HG03108 (cell line): ENCODE measurements around the gene CPNE4.

Source experiments
- ATAC-seq: cut with Tn5 transposase; IDR thresholded peaks from one replicate; pipeline ENCODE4 v1.9.1; 2021; ENCODE audit warnings: moderate library complexity; ENCODE audit not compliant: unreplicated experiment

The CPNE4 gene

DNA sequence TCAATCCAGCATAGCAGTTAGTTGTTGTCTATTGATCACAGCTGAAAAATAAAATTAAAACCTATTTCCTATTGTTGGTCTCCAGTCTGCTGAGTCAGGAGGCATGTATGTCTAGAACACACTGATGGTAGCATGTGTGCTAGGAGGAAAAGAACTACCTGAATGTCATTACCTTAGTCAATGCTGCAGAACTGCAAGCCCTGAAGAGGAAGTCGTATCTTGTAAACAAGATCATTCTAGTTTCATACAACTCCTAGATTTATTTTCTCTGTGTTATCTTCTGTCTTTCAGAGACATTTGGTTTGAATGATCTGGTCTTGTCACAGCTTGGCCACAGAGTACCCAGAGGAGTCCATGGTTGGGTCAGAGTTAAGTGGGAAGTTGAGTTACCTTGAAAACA is 422.1 kb downstream of the CPNE4 start:
- no peak for ATAC-seq

- ATAC-seq: no peak
Observed at GRCh38 chr3:131610174-131610573, 424.6 kb downstream of the CPNE4 start.

DNA sequence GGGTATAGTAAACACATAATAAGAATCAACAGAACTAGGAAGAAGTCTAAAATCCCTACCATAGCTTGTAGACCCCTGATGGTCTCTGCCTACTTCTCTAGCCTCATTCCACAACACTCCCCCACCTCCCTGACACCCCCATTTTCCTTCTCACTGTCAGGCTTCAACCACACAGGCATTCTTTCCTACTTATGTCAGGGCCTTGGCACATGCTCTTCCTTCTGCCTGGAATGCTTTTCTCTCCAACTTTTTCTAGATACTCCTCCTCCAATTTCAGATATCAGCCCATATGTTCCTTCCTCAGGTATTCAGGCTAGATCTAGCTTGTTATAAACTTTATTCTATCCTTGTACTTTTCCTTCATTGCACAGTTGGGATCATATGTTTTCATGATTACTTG is 426.1 kb downstream of the CPNE4 start:
- ATAC-seq: no peak

GRCh38 chr3:131608296-131608695 is 426.5 kb downstream of the CPNE4 start:
- ATAC-seq: peak; percentile 64

GRCh38 chr3:131605916-131606315 is 428.9 kb downstream of the CPNE4 start:
- no peak for ATAC-seq

DNA sequence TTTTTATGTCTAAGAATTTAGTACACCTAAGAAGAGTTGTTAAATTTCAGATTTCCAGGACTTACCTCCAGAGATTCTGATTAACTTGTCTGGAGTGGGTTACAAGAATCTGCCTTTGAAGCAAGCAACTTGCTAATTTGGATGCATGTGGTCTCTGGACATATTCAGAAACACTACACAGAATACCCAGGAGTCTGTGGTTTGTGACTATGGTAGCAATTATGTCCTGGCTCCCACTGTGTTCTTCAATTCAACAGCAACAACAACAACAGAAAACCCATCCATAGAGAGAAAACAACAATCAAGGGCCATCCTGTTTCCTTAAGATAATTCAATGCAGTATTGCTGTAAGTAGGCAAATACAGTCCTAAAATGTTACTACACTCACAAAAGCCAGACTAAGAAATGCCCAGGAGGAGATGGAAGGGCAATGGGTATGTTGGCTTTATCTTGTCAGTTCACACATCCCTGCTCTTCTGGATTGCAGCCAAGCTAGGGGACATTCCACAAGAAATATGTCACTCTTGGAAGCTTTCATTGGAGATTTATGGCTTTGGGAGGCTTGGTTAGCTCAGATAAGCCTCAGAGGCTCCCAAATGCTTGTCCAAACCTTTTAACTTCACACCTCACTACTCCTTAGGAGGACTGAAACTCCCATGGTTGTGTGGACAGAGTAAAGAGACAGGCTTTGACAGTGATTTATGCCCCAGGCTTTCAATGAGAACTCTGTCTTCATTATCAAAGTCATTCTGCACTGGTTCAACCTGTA is 432.6 kb downstream of the CPNE4 start:
- ATAC-seq: no peak

DNA sequence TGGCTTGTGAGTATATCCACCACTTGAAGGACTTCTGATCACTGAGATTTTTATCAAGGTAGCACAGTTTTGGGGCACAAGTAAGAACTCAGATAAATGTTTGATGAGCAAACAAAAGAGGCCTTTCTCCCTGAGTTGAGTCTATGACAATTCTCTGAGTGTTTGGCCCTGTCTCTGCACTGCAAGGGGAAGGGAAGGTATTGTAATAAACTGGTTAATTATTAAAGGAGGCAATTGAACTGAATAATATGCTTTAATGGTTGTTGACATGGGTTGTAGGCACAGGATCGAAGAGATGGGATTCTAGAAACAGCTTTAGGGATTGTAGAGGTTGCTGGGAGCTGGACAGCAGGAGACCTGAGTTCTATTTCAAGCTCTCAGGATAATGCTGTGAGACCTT is 437.0 kb downstream of the CPNE4 start:
- no peak for ATAC-seq

GRCh38 chr3:131596884-131597283 is 437.9 kb downstream of the CPNE4 start:
- no peak for ATAC-seq

- ATAC-seq: no peak
Observed at GRCh38 chr3:131591394-131592014, 443.3 kb downstream of the CPNE4 start.

DNA sequence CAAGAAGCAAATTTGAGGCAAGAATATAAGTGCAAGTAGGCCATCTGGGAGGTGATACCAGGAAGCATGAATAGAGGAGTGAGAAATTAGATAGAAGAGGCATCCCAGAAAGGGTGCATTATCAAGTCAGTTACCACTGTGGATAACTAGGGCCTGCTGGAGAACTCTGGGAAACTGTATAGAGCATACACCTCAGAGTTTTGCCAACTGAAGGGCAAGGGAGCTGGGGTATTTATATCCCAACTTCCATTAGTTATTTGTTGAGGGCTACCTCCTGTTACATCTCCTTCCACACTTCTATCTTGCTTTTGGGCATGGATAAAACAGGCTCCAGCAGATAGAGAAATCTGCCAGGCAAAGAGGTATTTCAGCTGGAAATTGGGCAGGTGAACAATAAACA is 448.5 kb downstream of the CPNE4 start:
- no peak for ATAC-seq

DNA sequence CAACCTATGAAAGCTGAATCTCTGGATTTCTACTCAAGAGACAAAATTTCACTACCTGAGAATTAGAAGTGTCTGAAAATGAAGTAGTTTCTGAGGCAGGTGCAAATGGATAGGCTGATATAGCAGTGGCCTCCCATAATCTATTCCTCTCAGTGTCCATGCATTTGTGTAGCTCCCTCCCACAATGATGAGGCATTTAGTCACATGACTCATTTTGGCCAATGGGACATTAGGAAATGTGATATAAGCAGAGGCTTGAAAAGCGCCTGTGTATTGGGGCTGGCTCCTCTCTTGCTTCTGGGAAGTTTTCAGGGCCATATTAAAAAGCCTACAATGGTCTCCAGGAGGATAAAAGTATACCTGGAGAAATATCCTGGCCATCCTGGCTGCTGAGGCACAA is 452.4 kb downstream of the CPNE4 start:
- no peak for ATAC-seq

DNA sequence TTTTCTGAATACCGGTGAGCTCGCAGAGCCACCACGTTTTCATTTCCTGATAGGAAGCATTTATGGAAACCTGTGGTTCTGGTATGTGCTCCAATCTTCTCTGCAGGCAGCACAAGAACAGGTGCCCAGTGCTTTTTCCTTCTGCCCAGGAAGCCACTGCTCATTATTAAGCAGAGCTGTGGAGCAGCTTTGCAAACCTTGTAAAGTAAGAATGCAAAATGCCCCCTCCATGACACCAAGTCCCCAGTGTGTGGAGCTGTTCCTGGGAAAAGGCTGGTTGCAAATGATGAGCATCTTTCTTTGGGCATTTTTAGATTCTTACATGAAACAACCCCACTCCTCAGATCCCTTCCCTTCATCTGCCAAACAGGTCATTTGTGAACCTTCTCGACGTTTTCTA is 466.4 kb downstream of the CPNE4 start:
- no peak for ATAC-seq

GRCh38 chr3:131564812-131565211 is 470.0 kb downstream of the CPNE4 start:
- ATAC-seq: no peak

GRCh38 chr3:131561511-131561910 is 473.3 kb downstream of the CPNE4 start:
- no peak for ATAC-seq

DNA sequence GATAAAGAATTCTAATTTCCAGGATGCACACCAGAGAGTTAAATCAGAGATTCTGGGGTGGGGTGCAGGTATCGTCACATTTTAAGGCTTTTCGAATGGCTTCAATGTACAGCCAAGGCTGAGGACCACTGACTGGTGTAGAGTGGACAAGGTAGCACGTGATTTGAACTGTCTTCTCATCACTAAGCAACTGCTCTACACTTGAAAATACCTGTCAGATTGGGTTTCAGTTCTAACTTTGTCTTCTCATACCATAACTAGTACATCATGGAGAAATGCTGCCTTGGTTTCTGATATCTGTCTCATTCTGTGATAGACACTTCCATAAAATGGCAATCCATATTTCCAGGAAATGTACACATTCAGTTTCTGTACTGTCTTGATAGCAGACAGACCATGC is 474.0 kb downstream of the CPNE4 start:
- no peak for ATAC-seq

- no peak for ATAC-seq
Observed at GRCh38 chr3:131555456-131555855, 479.4 kb downstream of the CPNE4 start.

DNA sequence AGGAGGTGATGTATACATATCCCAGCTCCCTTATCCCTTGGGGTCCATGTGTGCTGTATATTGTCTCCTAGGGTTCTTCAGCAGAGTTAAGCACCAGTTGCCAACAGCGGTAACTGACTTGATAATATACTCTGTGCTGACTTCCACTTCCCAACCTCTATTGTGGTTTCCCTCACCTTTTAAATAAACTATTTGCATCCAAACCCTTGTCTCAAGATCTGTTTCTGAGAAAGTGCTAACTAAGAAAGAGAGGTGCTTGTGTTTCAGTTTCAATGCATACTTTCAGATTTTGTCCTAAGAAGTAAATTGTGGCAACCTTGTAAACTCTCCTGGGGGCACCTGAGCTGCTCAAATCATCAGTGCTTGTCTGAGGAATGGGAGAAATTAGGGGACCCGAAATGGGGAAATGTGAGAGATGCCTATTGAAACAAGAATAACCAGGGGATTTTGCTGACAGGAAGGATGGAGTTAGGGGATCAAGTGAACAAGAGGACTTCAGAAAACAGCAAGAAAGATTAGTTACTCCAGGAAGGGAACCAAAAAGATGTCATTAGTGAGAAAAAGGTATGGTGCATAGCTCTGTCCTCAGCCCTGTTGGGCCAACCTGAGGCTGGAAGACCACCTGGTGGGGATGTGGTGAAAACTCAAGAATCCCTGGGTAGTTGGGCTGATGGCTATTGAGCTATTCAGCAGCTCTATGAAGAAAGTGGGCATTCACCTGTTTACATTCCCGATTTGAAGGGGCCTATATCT is 481.1 kb downstream of the CPNE4 start:
- peak; percentile 93 for ATAC-seq

DNA sequence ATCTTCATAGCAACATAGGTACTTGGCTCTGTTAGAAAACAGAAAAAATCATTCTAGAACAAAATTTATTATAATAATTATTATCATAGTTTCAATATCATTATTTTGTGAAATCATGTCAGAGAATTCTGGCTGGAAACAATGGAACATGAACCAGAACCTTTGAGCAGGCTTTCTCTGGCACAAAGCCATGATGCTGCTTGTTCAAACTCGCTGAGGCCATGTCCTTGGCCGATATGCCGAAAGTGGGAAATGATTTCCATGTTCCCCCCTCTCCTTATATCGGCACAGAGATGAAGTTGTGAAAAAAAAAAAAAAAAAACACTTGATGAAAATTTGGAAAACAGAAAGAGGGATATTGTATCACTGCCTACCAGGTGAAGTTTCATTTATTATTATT is 483.1 kb downstream of the CPNE4 start:
- no peak for ATAC-seq

GRCh38 chr3:131550562-131551465 is 484.0 kb downstream of the CPNE4 start:
- ATAC-seq: no peak

DNA sequence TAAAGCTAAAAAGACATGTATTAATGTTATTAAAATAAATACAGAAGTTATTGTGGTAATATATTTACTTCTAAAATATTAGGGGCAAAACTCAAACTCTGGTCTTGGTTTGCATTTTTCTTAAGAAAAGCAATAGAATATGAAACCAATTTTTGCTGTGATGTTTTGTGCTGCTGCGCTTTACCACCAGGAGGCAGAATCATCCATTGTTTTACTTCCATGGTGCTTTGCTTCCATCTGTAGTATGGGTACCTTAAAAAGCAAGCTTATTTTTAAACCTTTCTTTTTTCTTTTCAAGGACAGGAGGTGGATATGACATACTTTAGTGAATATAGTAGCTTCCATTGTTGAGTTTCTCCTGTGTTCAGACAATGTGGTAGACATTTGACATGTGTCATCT is 485.5 kb downstream of the CPNE4 start:
- no peak for ATAC-seq

GRCh38 chr3:131547585-131547984 is 487.2 kb downstream of the CPNE4 start:
- no peak for ATAC-seq
